ENCODE results near the gene ATXN10. TPM values are rescaled to one million over a fixed set of nuclear protein-coding genes. Genes with fewer than 3 reads are reported as not detected.

The ATXN10 gene
- total and polyA plus RNA-seq, 3 donors from 2014 or later: 171 to 204 (median 176) TPM

GRCh38 chr22:45698094-45698493, 26.5 kb downstream of the ATXN10 start:
- no peaks in the 10 kb centered on the region for H3K27me3 ChIP-seq
- DNase-seq: no peak
- H3K4me1 ChIP-seq: peaks cover under 1% of the 10 kb centered on the region
- no peak overlapping the region for H3K27ac ChIP-seq
- H3K4me3 ChIP-seq: no peak overlapping the region
- 94 to 96% methylated on average over 4 of the region's 4 CpGs for WGBS, 2 donors
- H3K9me3 ChIP-seq: no peaks in the 10 kb centered on the region
- peaks cover 7% of the 10 kb centered on the region for H3K36me3 ChIP-seq (ENCODE audit: low read depth, missing control alignments)
- intact Hi-C loops (cut with DNase I; ENCODE audit: low total_unique reads): no loop called here
- TF ChIP-seq, protein P1, sequence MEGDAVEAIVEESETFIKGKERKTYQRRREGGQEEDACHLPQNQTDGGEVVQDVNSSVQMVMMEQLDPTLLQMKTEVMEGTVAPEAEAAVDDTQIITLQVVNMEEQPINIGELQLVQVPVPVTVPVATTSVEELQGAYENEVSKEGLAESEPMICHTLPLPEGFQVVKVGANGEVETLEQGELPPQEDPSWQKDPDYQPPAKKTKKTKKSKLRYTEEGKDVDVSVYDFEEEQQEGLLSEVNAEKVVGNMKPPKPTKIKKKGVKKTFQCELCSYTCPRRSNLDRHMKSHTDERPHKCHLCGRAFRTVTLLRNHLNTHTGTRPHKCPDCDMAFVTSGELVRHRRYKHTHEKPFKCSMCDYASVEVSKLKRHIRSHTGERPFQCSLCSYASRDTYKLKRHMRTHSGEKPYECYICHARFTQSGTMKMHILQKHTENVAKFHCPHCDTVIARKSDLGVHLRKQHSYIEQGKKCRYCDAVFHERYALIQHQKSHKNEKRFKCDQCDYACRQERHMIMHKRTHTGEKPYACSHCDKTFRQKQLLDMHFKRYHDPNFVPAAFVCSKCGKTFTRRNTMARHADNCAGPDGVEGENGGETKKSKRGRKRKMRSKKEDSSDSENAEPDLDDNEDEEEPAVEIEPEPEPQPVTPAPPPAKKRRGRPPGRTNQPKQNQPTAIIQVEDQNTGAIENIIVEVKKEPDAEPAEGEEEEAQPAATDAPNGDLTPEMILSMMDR (IDR thresholded peaks at IDR 0.05): no peak
- no peak for TF ChIP-seq POLR2A (IDR thresholded peaks at IDR 0.05)

DNA sequence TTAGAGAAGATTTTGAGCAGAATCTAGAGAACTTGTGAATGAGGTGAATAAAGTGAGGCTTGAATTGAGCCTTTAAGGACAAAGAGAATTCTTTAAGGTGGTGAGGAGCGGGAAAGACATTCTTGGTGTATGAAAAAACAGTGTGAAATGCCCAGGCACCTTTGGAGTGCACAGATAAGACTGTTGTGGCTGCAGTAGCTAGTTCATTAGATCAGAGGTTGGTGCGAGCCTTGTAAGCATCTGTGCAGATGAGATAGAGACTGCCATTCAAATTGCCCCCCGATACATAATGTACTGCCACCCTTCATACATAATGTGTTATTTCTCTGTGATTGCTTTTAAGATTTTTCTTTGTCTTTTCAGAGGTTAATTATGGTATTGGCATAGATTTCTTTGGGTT, 31.3 kb downstream of the ATXN10 start:
- Histone ChIP-seq H3K27ac (peak overlapping the region; percentile 32 to 52), H3K36me3 (ENCODE audit: low read depth, missing control alignments) (peaks cover 7% of the 10 kb centered on the region), H3K9me3 (no peaks in the 10 kb centered on the region), H3K4me1 (peaks cover 5% of the 10 kb centered on the region), H3K27me3 (no peaks in the 10 kb centered on the region), H3K4me3 (no peak overlapping the region)
- TF ChIP-seq POLR2A (IDR thresholded peaks at IDR 0.05): no peak
- TF ChIP-seq, protein P1 (IDR thresholded peaks at IDR 0.05): no peak
- 88 to 94% methylated on average over 3 of the region's 3 CpGs for WGBS, 2 donors
- intact Hi-C loops (cut with DNase I; ENCODE audit: low total_unique reads): no loop called here
- no peak for DNase-seq

- Histone ChIP-seq H3K36me3 (ENCODE audit: low read depth, missing control alignments) (peaks cover 7% of the 10 kb centered on the region), H3K4me3 (no peak overlapping the region), H3K4me1 (peaks cover 7% of the 10 kb centered on the region), H3K27ac (peak overlapping the region; percentile 32 to 52), H3K9me3 (no peaks in the 10 kb centered on the region), H3K27me3 (no peaks in the 10 kb centered on the region)
- intact Hi-C loops (cut with DNase I; ENCODE audit: low total_unique reads): no loop called here
- peak; percentile 92 for DNase-seq
- TF ChIP-seq, protein P1 (IDR thresholded peaks at IDR 0.05): no peak
- no peak for TF ChIP-seq POLR2A (IDR thresholded peaks at IDR 0.05)
- WGBS, 2 donors: 61 to 73% methylated on average over 2 of the region's 2 CpGs
Measured at GRCh38 chr22:45703758-45704157, 32.1 kb downstream of the ATXN10 start.

DNA sequence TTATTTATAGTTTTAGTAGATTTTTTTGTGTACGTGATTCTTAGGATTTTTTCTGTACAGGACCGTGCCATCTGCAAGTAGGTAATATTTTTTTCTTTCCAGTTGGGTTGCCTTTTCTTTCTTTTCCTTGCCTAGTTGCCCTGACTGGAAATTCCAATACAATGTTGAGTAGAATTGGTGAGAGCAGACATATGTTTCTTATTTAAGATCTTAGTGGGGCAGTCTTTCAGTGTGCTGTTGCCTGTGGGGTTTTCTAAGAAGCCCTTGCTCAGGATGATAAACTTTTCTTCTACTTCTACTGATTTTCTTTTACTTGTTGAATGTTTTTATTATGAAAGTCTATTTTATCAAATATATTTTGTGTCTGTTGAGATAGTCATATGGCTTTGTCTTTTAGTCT, 33.0 kb downstream of the ATXN10 start:
- intact Hi-C loops (cut with DNase I; ENCODE audit: low total_unique reads): no loop called here
- TF ChIP-seq POLR2A (IDR thresholded peaks at IDR 0.05): no peak
- TF ChIP-seq, protein P1 (IDR thresholded peaks at IDR 0.05): no peak
- Histone ChIP-seq H3K27ac (peak overlapping the region in 1 of 2 donors; percentile 6), H3K4me1 (peaks cover 12% of the 10 kb centered on the region), H3K36me3 (ENCODE audit: low read depth, missing control alignments) (peaks cover 7% of the 10 kb centered on the region), H3K9me3 (no peaks in the 10 kb centered on the region), H3K27me3 (no peaks in the 10 kb centered on the region), H3K4me3 (no peak overlapping the region)
- no peak for DNase-seq
- WGBS, 2 donors: 95 to 96% methylated on average over 2 of the region's 2 CpGs

DNA sequence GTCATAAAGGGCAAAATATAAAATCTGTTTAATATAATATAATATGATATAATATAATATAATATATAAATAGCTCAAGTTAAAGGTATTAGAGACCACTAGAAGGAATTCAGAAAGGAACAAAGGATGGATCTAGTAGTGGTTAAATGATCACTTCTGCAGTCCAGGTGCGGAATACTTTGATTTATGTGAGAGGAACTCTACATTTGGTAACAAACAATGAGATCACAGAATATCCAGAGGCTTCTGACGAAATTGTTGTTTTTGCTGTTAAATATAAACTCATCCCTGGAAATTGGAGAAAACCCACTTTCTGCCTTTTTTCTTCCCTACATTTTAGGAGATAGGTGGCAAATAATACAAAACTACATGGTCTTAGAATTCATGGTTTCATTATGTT, 36.0 kb downstream of the ATXN10 start:
- H3K27ac ChIP-seq: no peak overlapping the region
- DNase-seq: no peak
- TF ChIP-seq POLR2A (IDR thresholded peaks at IDR 0.05): no peak
- TF ChIP-seq, protein P1 (IDR thresholded peaks at IDR 0.05): no peak
- WGBS, 2 donors: 91% methylated on average over 2 of the region's 2 CpGs
- H3K4me3 ChIP-seq: no peak overlapping the region
- peaks cover 12% of the 10 kb centered on the region for H3K4me1 ChIP-seq
- intact Hi-C loops (cut with DNase I; ENCODE audit: low total_unique reads): no loop called here
- H3K36me3 ChIP-seq (ENCODE audit: low read depth, missing control alignments): peaks cover 2% of the 10 kb centered on the region
- no peaks in the 10 kb centered on the region for H3K27me3 ChIP-seq
- H3K9me3 ChIP-seq: no peaks in the 10 kb centered on the region
